Measurements from ENCODE around the gene VEGFA. TPM values are rescaled to one million over a fixed set of nuclear protein-coding genes. Genes with fewer than 3 reads are reported as not detected.

Gene VEGFA
- total RNA-seq, 1 donor from 2014 or later, result 194 TPM

GRCh38 chr6:43765776-43766499 lies 4.1 kb upstream of the VEGFA start:
- no peak for DNase-seq (ENCODE audit: extremely low spot score in 2 of 2)
- Histone ChIP-seq H3K4me1 (peaks cover 18% of the 10 kb centered on the region), H3K36me3 (no peaks in the 10 kb centered on the region), H3K4me3 (no peak overlapping the region), H3K27ac (no peak overlapping the region), H3K9me3 (no peaks in the 10 kb centered on the region), H3K27me3 (no peaks in the 10 kb centered on the region)
- intact Hi-C loops (cut with DNase I), result loop anchor here (5.0 to 10.0 kb wide), 2 partner anchors 51 to 99 kb away; no protein-coding TSS in a partner anchor
- TF ChIP-seq POLR2A (IDR thresholded peaks at IDR 0.05) (no peak), POLR2AphosphoS5 (IDR thresholded peaks at IDR 0.05; ENCODE audit: insufficient read depth in 1 of 2, low read depth in 1 of 2) (no peak)
- TF ChIP-seq, protein P1, sequence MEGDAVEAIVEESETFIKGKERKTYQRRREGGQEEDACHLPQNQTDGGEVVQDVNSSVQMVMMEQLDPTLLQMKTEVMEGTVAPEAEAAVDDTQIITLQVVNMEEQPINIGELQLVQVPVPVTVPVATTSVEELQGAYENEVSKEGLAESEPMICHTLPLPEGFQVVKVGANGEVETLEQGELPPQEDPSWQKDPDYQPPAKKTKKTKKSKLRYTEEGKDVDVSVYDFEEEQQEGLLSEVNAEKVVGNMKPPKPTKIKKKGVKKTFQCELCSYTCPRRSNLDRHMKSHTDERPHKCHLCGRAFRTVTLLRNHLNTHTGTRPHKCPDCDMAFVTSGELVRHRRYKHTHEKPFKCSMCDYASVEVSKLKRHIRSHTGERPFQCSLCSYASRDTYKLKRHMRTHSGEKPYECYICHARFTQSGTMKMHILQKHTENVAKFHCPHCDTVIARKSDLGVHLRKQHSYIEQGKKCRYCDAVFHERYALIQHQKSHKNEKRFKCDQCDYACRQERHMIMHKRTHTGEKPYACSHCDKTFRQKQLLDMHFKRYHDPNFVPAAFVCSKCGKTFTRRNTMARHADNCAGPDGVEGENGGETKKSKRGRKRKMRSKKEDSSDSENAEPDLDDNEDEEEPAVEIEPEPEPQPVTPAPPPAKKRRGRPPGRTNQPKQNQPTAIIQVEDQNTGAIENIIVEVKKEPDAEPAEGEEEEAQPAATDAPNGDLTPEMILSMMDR (IDR thresholded peaks at IDR 0.05), result no peak

DNA sequence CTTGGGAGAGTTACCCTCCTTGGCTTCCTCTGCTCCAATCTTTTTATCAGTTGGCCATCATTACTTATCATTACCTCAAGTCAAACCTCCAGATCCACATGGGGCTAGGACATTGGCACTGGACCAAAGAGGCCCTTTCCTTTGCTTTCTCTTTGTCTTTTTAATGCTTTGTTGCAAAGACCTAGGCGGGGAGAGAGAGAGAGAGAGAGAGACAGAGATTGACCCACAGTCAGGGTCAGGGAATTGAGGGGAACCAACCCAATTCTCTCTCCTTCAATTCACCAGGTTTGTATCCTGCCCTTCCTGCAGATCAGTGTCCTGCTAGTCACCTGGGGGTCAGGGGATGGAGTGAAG lies 3.5 kb upstream of the VEGFA start:
- no peak for DNase-seq (ENCODE audit: extremely low spot score in 2 of 2)
- H3K9me3 ChIP-seq, result no peaks in the 10 kb centered on the region
- TF ChIP-seq, protein P1 (IDR thresholded peaks at IDR 0.05), result no peak
- no peak for TF ChIP-seq POLR2AphosphoS5 (IDR thresholded peaks at IDR 0.05; ENCODE audit: insufficient read depth in 1 of 2, low read depth in 1 of 2)
- TF ChIP-seq POLR2A (IDR thresholded peaks at IDR 0.05), result no peak
- intact Hi-C loops (cut with DNase I), result loop anchor here (5.0 to 10.0 kb wide), 2 partner anchors 52 to 99 kb away; no protein-coding TSS in a partner anchor
- peaks cover 13% of the 10 kb centered on the region for H3K4me1 ChIP-seq
- no peak overlapping the region for H3K4me3 ChIP-seq
- H3K36me3 ChIP-seq, result no peaks in the 10 kb centered on the region
- H3K27ac ChIP-seq, result no peak overlapping the region
- no peaks in the 10 kb centered on the region for H3K27me3 ChIP-seq

DNA sequence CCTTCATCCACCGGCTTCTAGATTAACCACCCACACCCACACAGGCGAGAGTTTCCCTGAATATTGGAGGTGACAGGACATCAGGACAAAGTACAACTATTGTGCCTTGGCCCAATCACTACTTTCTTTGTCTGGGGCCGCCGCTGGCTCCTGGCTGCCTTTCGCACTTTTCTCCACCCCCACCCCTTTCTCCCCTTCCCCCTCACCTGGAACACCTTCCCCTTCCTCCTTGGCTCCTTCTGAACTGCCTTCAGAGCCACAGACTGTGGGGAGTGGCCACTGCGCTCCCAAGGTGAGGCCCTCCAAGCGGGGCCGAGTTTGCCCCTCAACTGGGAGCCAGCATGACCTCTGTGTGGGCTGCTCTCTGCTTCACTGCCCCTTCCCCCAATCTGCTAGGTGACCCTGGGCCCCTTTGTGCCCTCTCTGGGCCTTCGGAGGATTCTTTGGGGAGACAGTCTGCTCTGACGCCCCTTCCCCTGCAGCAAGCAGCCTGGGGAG lies 3.0 kb upstream of the VEGFA start:
- no peak for DNase-seq (ENCODE audit: extremely low spot score in 2 of 2)
- TF ChIP-seq POLR2AphosphoS5 (IDR thresholded peaks at IDR 0.05; ENCODE audit: insufficient read depth in 1 of 2, low read depth in 1 of 2), result no peak
- TF ChIP-seq POLR2A (IDR thresholded peaks at IDR 0.05), result no peak
- TF ChIP-seq, protein P1 (IDR thresholded peaks at IDR 0.05), result no peak
- Histone ChIP-seq H3K4me1 (peaks cover 13% of the 10 kb centered on the region), H3K27ac (no peak overlapping the region), H3K9me3 (no peaks in the 10 kb centered on the region), H3K36me3 (no peaks in the 10 kb centered on the region), H3K4me3 (no peak overlapping the region), H3K27me3 (no peaks in the 10 kb centered on the region)
- intact Hi-C loops (cut with DNase I), result loop anchor here (5.0 to 10.0 kb wide), 2 partner anchors 52 to 100 kb away; no protein-coding TSS in a partner anchor

DNA sequence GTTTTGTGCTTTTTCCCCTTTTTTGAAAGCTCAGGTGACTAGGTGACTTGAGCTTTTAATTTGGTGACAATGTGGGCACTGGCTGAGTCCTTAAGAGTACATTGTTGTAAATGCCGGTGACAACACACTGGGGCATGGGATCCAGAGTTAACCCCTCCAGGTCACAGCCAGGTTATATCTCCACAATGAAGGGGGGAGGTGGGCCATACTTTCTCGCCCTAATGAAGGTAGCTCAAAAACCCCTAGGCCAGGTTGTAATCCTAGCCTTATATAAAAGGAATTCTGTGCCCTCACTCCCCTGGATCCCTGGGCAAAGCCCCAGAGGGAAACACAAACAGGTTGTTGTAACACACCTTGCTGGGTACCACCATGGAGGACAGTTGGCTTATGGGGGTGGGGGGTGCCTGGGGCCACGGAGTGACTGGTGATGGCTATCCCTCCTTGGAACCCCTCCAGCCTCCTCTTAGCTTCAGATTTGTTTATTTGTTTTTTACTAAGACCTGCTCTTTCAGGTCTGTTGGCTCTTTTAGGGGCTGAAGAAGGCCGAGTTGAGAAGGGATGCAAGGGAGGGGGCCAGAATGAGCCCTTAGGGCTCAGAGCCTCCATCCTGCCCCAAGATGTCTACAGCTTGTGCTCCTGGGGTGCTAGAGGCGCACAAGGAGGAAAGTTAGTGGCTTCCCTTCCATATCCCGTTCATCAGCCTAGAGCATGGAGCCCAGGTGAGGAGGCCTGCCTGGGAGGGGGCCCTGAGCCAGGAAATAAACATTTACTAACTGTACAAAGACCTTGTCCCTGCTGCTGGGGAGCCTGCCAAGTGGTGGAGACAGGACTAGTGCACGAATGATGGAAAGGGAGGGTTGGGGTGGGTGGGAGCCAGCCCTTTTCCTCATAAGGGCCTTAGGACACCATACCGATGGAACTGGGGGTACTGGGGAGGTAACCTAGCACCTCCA lies 2.2 kb upstream of the VEGFA start:
- no peak for DNase-seq (ENCODE audit: extremely low spot score in 2 of 2)
- Histone ChIP-seq H3K27ac (no peak overlapping the region), H3K4me3 (no peak overlapping the region), H3K9me3 (no peaks in the 10 kb centered on the region), H3K4me1 (peaks cover 20% of the 10 kb centered on the region), H3K36me3 (no peaks in the 10 kb centered on the region), H3K27me3 (no peaks in the 10 kb centered on the region)
- TF ChIP-seq POLR2AphosphoS5 (IDR thresholded peaks at IDR 0.05; ENCODE audit: insufficient read depth in 1 of 2, low read depth in 1 of 2) (no peak), POLR2A (IDR thresholded peaks at IDR 0.05) (no peak)
- TF ChIP-seq, protein P1 (IDR thresholded peaks at IDR 0.05), result no peak
- intact Hi-C loops (cut with DNase I), result loop anchor here (1.0 to 10.0 kb wide), 3 partner anchors 53 to 306 kb away; no protein-coding TSS in a partner anchor

Data from vagina (tissue), 2 donors.